BLaER1 treated with 17β-estradiol and CSF1 and Interleukin-3, amounts not matched to agents 10 nM and 100 nM (cell line): Measurements from ENCODE around the gene SLC5A3.
A peak's percentile ranks its signal among the peaks of the same experiment; 100 is the strongest.

Source experiments
- H3K27ac ChIP-seq, 11 experiments: shearing (Covaris generic); formaldehyde crosslinking; 2 replicates each; pipeline ENCODE4 v1.8.1; 2022
- H3K27me3 ChIP-seq, 11 experiments: shearing (Covaris generic); formaldehyde crosslinking; 2 replicates each; pipeline ENCODE4 v1.8.1; 2022
- H3K36me3 ChIP-seq, 11 experiments: shearing (Covaris generic); formaldehyde crosslinking; 2 replicates each; pipeline ENCODE4 v1.8.1; 2022
- H3K4me1 ChIP-seq, 10 experiments: shearing (Covaris generic); formaldehyde crosslinking; 2 replicates each; pipeline ENCODE4 v1.8.1; 2022
- H3K4me2 ChIP-seq, 11 experiments: shearing (Covaris generic); formaldehyde crosslinking; 2 replicates each; pipeline ENCODE4 v1.8.1; 2022
- H3K4me3 ChIP-seq, 10 experiments: shearing (Covaris generic); formaldehyde crosslinking; 2 replicates each; pipeline ENCODE4 v1.8.1; 2022
- H3K9ac ChIP-seq, 11 experiments: shearing (Covaris generic); formaldehyde crosslinking; 2 replicates each; pipeline ENCODE4 v1.8.1; 2022
- H3K9me3 ChIP-seq, 11 experiments: shearing (Covaris generic); formaldehyde crosslinking; replicated peaks in 1 of 11; 2 replicates each; pipeline ENCODE4 v1.8.1; 2022
- H4K20me1 ChIP-seq, 11 experiments: shearing (Covaris generic); formaldehyde crosslinking; 2 replicates each; pipeline ENCODE4 v1.8.1; 2022
- Cebpa-rat ChIP-seq, 11 experiments: shearing (Covaris generic); IDR thresholded peaks; 2 replicates each; pipeline ENCODE4 v1.8.1; 2022

Gene SLC5A3

DNA sequence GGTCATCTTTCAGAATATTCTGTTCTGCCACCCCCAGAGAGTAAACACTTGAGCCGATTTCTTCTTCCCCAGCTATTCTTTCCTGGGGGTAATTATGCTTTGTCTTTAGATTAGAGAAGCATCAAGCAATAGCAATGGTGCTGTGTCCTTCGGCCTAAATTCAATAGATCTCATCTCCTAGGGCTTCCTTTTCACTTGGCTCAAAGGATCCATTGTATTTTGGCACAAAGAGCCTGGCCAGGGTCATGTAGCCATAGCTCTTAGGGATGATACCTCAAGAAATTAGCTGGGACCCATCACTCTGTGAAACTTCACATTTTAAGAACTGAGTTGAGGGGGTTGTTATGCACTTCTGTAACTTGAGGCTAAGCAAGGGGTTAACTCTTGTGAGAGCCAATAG, 27.0 kb downstream of the SLC5A3 start:
- Histone ChIP-seq H4K20me1 (peaks cover 65 to 100% (median 99%) of the 10 kb centered on the region in 11 experiments; a peak in 21 of 22 replicates), H3K9me3 (peaks cover 0 to 13% (median under 1%) of the 10 kb centered on the region in 11 experiments; a peak in 7 of 22 replicates), H3K4me2 (no peak overlapping the region), H3K9ac (no peak overlapping the region), H3K4me3 (no peak overlapping the region), H3K4me1 (peaks cover 0 to 55% (median 0%) of the 10 kb centered on the region in 10 experiments; a peak in 5 of 20 replicates), H3K27me3 (no peaks in the 10 kb centered on the region), H3K27ac (no peak overlapping the region), H3K36me3 (peaks cover 42 to 100% (median 95%) of the 10 kb centered on the region in 11 experiments)
- TF ChIP-seq Cebpa-rat (IDR thresholded peaks at IDR 0.05): no peak

DNA sequence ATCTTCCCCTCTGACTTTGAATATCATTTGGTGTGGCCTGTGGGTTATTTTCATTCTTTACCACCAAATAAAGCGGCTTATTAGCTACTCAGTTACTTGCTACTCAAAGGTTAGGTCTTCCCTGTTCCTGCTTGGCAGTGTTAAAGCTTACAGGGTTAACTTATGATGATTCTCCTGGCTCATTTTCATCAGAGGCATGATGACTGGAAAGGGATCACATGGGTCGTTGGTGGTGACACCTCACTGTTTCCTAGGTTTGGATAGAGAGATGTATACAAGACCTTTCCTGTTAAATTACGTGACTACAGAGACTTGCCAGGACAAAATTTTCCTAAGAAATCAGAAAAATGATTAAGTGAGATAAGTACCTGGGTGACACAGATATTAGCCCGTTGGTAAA, 27.4 kb downstream of the SLC5A3 start:
- Histone ChIP-seq H3K9me3 (peaks cover 0 to 10% (median 0%) of the 10 kb centered on the region in 11 experiments; a peak in 3 of 22 replicates), H3K9ac (no peak overlapping the region), H3K4me3 (no peak overlapping the region), H3K4me1 (peaks cover 0 to 53% (median 0%) of the 10 kb centered on the region in 10 experiments; a peak in 5 of 20 replicates), H3K36me3 (peaks cover 38 to 100% (median 94%) of the 10 kb centered on the region in 11 experiments), H3K4me2 (no peak overlapping the region), H4K20me1 (peaks cover 60 to 100% (median 96%) of the 10 kb centered on the region in 11 experiments; a peak in 21 of 22 replicates), H3K27ac (no peak overlapping the region), H3K27me3 (no peaks in the 10 kb centered on the region)
- TF ChIP-seq Cebpa-rat (IDR thresholded peaks at IDR 0.05): no peak

GRCh38 chr21:34105947-34106541, 32.7 kb downstream of the SLC5A3 start:
- Histone ChIP-seq H3K27ac (no peak overlapping the region), H3K4me1 (peaks cover 0 to 31% (median 4%) of the 10 kb centered on the region in 10 experiments; a peak in 9 of 20 replicates), H3K4me2 (no peak overlapping the region), H4K20me1 (peaks cover 27 to 100% (median 87%) of the 10 kb centered on the region in 11 experiments; a peak in 20 of 22 replicates), H3K4me3 (no peak overlapping the region), H3K27me3 (no peaks in the 10 kb centered on the region), H3K36me3 (peaks cover 36 to 98% (median 77%) of the 10 kb centered on the region in 11 experiments), H3K9ac (no peak overlapping the region), H3K9me3 (peaks cover 0 to 9% (median 0%) of the 10 kb centered on the region in 11 experiments; a peak in 3 of 22 replicates)
- no peak for TF ChIP-seq Cebpa-rat (IDR thresholded peaks at IDR 0.05)

DNA sequence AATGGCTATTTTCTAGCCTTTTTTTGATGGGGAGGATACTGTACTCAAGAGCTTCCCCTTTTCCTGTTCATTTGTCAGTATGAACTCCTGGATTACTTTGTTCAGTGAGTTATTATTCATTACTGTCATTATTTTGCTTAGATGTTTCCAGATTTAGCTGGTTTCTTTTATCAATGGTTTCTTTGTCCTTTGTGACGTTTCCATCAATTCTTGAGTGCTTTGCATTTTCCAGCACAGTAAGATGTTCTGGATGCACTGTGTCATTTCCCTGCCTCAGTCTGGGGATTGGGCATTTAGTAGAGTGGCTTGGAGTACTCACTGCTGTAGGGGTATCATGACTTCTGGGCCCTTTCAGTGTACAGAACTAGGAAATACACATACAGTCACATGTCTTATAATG, 34.2 kb downstream of the SLC5A3 start:
- Histone ChIP-seq H3K27me3 (no peaks in the 10 kb centered on the region), H3K9ac (no peak overlapping the region), H3K4me3 (no peak overlapping the region), H3K27ac (no peak overlapping the region), H3K4me1 (peaks cover 0 to 42% (median 11%) of the 10 kb centered on the region in 10 experiments; a peak in 10 of 20 replicates), H3K36me3 (peaks cover 27 to 94% (median 71%) of the 10 kb centered on the region in 11 experiments), H4K20me1 (peaks cover 14 to 100% (median 85%) of the 10 kb centered on the region in 11 experiments; a peak in 20 of 22 replicates), H3K4me2 (no peak overlapping the region), H3K9me3 (peaks cover 0 to 9% (median 0%) of the 10 kb centered on the region in 11 experiments; a peak in 3 of 22 replicates)
- no peak for TF ChIP-seq Cebpa-rat (IDR thresholded peaks at IDR 0.05)

- Histone ChIP-seq H3K4me2 (no peak overlapping the region), H3K4me1 (peaks cover 0 to 47% (median 14%) of the 10 kb centered on the region in 10 experiments; a peak in 10 of 20 replicates), H3K4me3 (no peak overlapping the region), H3K9me3 (peaks cover 0 to 9% (median 0%) of the 10 kb centered on the region in 11 experiments; a peak in 3 of 22 replicates), H3K9ac (no peak overlapping the region), H3K36me3 (peaks cover 20 to 93% (median 65%) of the 10 kb centered on the region in 11 experiments), H3K27me3 (no peaks in the 10 kb centered on the region), H3K27ac (no peak overlapping the region), H4K20me1 (peaks cover 8 to 100% (median 85%) of the 10 kb centered on the region in 11 experiments; a peak in 19 of 22 replicates)
- TF ChIP-seq Cebpa-rat (IDR thresholded peaks at IDR 0.05): no peak
Observed at GRCh38 chr21:34109075-34109474, 35.7 kb downstream of the SLC5A3 start.

- Histone ChIP-seq H3K4me2 (no peak overlapping the region), H3K27ac (no peak overlapping the region), H4K20me1 (peaks cover 8 to 100% (median 86%) of the 10 kb centered on the region in 11 experiments; a peak in 19 of 22 replicates), H3K4me3 (no peak overlapping the region), H3K36me3 (peaks cover 19 to 93% (median 63%) of the 10 kb centered on the region in 11 experiments; a peak in 21 of 22 replicates), H3K9ac (no peak overlapping the region), H3K4me1 (peaks cover 0 to 49% (median 14%) of the 10 kb centered on the region in 10 experiments; a peak in 10 of 20 replicates), H3K9me3 (peaks cover 0 to 14% (median 0%) of the 10 kb centered on the region in 11 experiments; a peak in 3 of 22 replicates), H3K27me3 (no peaks in the 10 kb centered on the region)
- TF ChIP-seq Cebpa-rat (IDR thresholded peaks at IDR 0.05): no peak
Observed at GRCh38 chr21:34110594-34111202, 37.3 kb downstream of the SLC5A3 start.

- Histone ChIP-seq H3K4me2 (no peak overlapping the region), H4K20me1 (peaks cover 3 to 100% (median 85%) of the 10 kb centered on the region in 11 experiments; a peak in 19 of 22 replicates), H3K4me1 (peaks cover 0 to 48% (median 14%) of the 10 kb centered on the region in 10 experiments; a peak in 10 of 20 replicates), H3K27ac (no peak overlapping the region), H3K9ac (no peak overlapping the region), H3K9me3 (peaks cover 0 to 5% (median 0%) of the 10 kb centered on the region in 11 experiments; a peak in 3 of 22 replicates), H3K4me3 (no peak overlapping the region), H3K27me3 (no peaks in the 10 kb centered on the region), H3K36me3 (peaks cover 18 to 93% (median 65%) of the 10 kb centered on the region in 11 experiments)
- TF ChIP-seq Cebpa-rat (IDR thresholded peaks at IDR 0.05): no peak
Observed at GRCh38 chr21:34112316-34113033, 39.1 kb downstream of the SLC5A3 start.

- Histone ChIP-seq H3K4me1 (peaks cover 0 to 43% (median 14%) of the 10 kb centered on the region in 10 experiments; a peak in 10 of 20 replicates), H3K36me3 (peaks cover 20 to 93% (median 62%) of the 10 kb centered on the region in 11 experiments), H3K4me3 (no peak overlapping the region), H3K9ac (no peak overlapping the region), H3K4me2 (peak overlapping the region in 3 of 11 experiments; percentile 18 to 48 (median 36); a peak in 5 of 22 replicates), H3K27ac (no peak overlapping the region; a peak in 1 of 22 replicates), H3K27me3 (no peaks in the 10 kb centered on the region), H4K20me1 (peaks cover 0 to 100% (median 78%) of the 10 kb centered on the region in 11 experiments; a peak in 19 of 22 replicates), H3K9me3 (peaks cover 0 to 5% (median 0%) of the 10 kb centered on the region in 11 experiments; a peak in 3 of 22 replicates)
- TF ChIP-seq Cebpa-rat (IDR thresholded peaks at IDR 0.05): no peak
Observed at GRCh38 chr21:34113842-34114241, 40.5 kb downstream of the SLC5A3 start.
